ENCODE measurements around the gene TLL1. TPM values are rescaled to one million over a fixed set of nuclear protein-coding genes. Genes with fewer than 3 reads are reported as not detected.

Gene TLL1
- total and polyA plus RNA-seq, 9 donors = 0.35 to 12.9 (median 1.3) TPM

DNA sequence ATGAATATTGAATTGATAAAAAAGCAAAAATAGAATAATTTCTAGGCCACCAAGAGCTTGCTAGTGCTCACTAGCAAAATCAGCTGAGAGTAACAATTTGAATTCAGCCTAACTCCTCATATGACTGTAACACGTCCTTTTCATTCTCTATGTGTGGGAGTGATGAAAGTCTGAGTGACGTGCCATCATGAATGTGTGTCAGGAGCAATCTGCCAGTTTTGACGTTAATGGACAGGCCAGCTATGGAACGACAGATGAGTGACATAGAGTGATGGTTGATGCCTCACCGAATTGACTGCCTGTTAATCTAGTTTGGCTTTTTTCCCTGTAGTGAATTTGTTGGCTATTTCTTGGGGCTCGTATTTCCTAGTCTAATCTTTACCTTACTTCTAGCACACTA is 200.7 kb downstream of the TLL1 start:
- DNase-seq = no peak
- no peaks in the 10 kb centered on the region for H3K9me3 ChIP-seq
- no peaks in the 10 kb centered on the region for H3K4me1 ChIP-seq (ENCODE audit: insufficient read depth)
- intact Hi-C loops (cut with DNase I) = no loop called here
- no peaks in the 10 kb centered on the region for H3K36me3 ChIP-seq
- WGBS, 3 donors = 80 to 92% (median 82%) methylated on average over 6 of the region's 6 CpGs
- H3K4me3 ChIP-seq = no peak overlapping the region
- TF ChIP-seq POLR2A (IDR thresholded peaks at IDR 0.05) (no peak), EP300 (IDR thresholded peaks at IDR 0.05) (no peak)
- TF ChIP-seq, protein P1, sequence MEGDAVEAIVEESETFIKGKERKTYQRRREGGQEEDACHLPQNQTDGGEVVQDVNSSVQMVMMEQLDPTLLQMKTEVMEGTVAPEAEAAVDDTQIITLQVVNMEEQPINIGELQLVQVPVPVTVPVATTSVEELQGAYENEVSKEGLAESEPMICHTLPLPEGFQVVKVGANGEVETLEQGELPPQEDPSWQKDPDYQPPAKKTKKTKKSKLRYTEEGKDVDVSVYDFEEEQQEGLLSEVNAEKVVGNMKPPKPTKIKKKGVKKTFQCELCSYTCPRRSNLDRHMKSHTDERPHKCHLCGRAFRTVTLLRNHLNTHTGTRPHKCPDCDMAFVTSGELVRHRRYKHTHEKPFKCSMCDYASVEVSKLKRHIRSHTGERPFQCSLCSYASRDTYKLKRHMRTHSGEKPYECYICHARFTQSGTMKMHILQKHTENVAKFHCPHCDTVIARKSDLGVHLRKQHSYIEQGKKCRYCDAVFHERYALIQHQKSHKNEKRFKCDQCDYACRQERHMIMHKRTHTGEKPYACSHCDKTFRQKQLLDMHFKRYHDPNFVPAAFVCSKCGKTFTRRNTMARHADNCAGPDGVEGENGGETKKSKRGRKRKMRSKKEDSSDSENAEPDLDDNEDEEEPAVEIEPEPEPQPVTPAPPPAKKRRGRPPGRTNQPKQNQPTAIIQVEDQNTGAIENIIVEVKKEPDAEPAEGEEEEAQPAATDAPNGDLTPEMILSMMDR (IDR thresholded peaks at IDR 0.05) = no peak
- H3K27ac ChIP-seq = no peak overlapping the region
- H3K27me3 ChIP-seq = no peaks in the 10 kb centered on the region

DNA sequence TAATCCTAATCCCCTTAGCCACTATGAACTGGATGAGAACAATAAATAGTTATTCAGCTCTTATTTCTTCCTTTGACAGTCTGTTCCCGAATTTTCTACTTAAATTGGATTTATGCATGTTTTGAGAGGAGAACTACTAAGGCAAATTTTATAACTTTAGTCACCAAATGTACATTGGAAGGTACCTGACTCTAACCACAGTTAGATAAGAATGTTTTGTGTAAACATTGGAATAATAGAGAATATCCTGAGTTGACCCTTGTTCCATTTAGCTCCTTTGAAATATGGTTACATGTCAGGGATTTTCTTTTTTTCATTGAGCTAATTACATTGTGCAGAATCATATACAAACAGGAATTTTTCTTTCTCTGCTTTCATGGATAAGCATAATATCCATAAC is 202.6 kb downstream of the TLL1 start:
- Histone ChIP-seq H3K36me3 (no peaks in the 10 kb centered on the region), H3K4me1 (ENCODE audit: insufficient read depth) (no peaks in the 10 kb centered on the region), H3K4me3 (no peak overlapping the region), H3K27me3 (no peaks in the 10 kb centered on the region), H3K27ac (no peak overlapping the region), H3K9me3 (no peaks in the 10 kb centered on the region)
- intact Hi-C loops (cut with DNase I) = no loop called here
- no peak for DNase-seq
- WGBS, 3 donors = 40 to 59% (median 57%) methylated on average over 1 of the region's 1 CpG
- TF ChIP-seq POLR2A (IDR thresholded peaks at IDR 0.05) = no peak
- TF ChIP-seq EP300 (IDR thresholded peaks at IDR 0.05) = no peak
- TF ChIP-seq, protein P1 (IDR thresholded peaks at IDR 0.05) = no peak

DNA sequence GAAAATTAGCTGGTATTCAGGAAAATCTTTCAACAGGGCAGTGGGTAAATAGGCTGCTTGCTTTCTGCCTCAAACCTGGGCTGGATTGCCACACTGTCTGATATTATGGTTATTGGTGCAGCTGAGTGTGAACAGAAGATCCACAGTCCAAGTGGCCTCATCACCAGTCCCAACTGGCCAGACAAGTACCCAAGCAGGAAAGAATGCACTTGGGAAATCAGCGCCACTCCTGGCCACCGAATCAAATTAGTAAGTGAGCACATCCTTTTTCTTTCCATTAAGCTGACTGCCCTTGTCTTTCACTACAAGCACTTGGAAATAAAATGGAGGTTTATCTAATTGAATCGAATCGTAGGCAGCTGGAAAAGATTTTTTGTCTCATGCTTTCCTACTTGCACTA is 204.7 kb downstream of the TLL1 start:
- WGBS, 3 donors = 80 to 87% (median 85%) methylated on average over 4 of the region's 4 CpGs
- H3K9me3 ChIP-seq = no peaks in the 10 kb centered on the region
- no peaks in the 10 kb centered on the region for H3K36me3 ChIP-seq
- TF ChIP-seq EP300 (IDR thresholded peaks at IDR 0.05) = no peak
- H3K27ac ChIP-seq = no peak overlapping the region
- intact Hi-C loops (cut with DNase I) = no loop called here
- H3K4me1 ChIP-seq (ENCODE audit: insufficient read depth) = no peaks in the 10 kb centered on the region
- DNase-seq = no peak
- no peaks in the 10 kb centered on the region for H3K27me3 ChIP-seq
- H3K4me3 ChIP-seq = no peak overlapping the region

DNA sequence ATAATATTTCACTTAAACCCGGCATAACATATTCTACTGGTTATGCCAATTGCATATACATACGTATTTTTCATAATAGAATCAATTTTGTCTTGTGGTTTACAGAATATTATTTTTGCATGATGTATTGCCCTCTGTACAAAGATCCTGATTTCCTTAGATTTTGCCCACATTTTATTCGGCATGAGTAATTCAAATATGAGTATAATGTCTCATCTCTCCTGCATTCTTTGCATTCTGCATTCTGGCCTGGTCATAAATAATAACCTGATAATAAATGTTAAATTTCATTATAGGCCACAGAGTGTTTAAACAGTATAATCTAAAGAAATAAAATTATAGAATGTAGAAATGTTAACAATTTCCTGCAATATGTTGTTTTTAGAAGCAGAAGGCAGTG is 205.3 kb downstream of the TLL1 start:
- DNase-seq = no peak
- H3K4me3 ChIP-seq = no peak overlapping the region
- H3K36me3 ChIP-seq = no peaks in the 10 kb centered on the region
- TF ChIP-seq EP300 (IDR thresholded peaks at IDR 0.05) (no peak), POLR2A (IDR thresholded peaks at IDR 0.05) (no peak)
- TF ChIP-seq, protein P1 (IDR thresholded peaks at IDR 0.05) = no peak
- H3K9me3 ChIP-seq = no peaks in the 10 kb centered on the region
- no peaks in the 10 kb centered on the region for H3K27me3 ChIP-seq
- intact Hi-C loops (cut with DNase I) = no loop called here
- no peak overlapping the region for H3K27ac ChIP-seq
- no peaks in the 10 kb centered on the region for H3K4me1 ChIP-seq (ENCODE audit: insufficient read depth)
- 81 to 84% (median 84%) methylated on average over 3 of the region's 3 CpGs for WGBS, 3 donors

DNA sequence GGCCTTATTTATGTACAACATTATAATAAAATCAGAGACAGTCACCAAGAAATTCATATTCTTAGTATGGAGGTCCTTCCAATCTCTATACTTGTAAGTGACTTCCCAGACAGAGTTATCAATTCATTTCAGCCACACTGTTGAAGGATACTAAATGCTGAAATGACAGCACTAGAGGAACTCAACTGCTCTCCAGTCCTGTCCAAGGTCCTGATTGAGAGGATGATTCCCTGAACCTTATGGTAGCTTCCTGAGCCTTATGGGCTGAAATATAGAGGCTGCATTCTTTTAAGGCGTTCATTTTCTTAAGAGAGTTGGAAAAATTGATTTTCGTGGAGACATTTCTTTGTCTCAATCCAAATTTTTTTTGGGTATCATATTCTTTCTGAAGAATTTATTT is 205.9 kb downstream of the TLL1 start:
- Histone ChIP-seq H3K27ac (no peak overlapping the region), H3K36me3 (no peaks in the 10 kb centered on the region), H3K4me3 (no peak overlapping the region), H3K4me1 (ENCODE audit: insufficient read depth) (no peaks in the 10 kb centered on the region), H3K27me3 (no peaks in the 10 kb centered on the region), H3K9me3 (no peaks in the 10 kb centered on the region)
- TF ChIP-seq EP300 (IDR thresholded peaks at IDR 0.05) = no peak
- TF ChIP-seq, protein P1 (IDR thresholded peaks at IDR 0.05) = no peak
- TF ChIP-seq POLR2A (IDR thresholded peaks at IDR 0.05) = no peak
- 73 to 82% (median 80%) methylated on average over 2 of the region's 2 CpGs for WGBS, 3 donors
- intact Hi-C loops (cut with DNase I) = no loop called here
- DNase-seq = no peak
